A549 (cell line): ENCODE results near the gene APCDD1. TPM values are rescaled to one million over a fixed set of nuclear protein-coding genes. Genes with fewer than 3 reads are reported as not detected.

Source experiments
- ATAC-seq, 2 experiments: fragments of 200-7000 bp in 1 of 2; fragments of >200 bp in 1 of 2; cut with Nextera tagmentation in 1 of 2; cut with Tn5 transposase in 1 of 2; 3 replicates each; pipeline versions ENCODE4 v1.8.0 to v1.9.1; 2018 to 2020; ENCODE audit warnings: mild to moderate bottlenecking in 1 of 2, moderate library complexity in 1 of 2
- CTCF ChIA-PET: fragments of 300-600 bp; sonication (Branson Sonifier 250); formaldehyde crosslinking; extraction: SDS; loops from one replicate; lab custom pipeline; 2021; ENCODE audit warnings: antibody characterized with exemption, inconsistent platforms; lab: Yijun Ruan, JAX
- POLR2A ChIA-PET: fragments of 350-600 bp; formaldehyde crosslinking; extraction: SDS; loops from one replicate; lab custom pipeline; 2021; ENCODE audit warnings: antibody characterized with exemption, inconsistent platforms; lab: Yijun Ruan, JAX
- DNase-seq, 2 experiments: peaks; one replicate each; pipeline versions ENCODE4 v3.0.0 to v3.0.0-alpha.2; 2011 to 2016; ENCODE audit warnings: low read depth in 1 of 2, low spot score in 1 of 2
- FAIRE-seq: peaks from 2 replicates; lab custom pipeline; 2011; peaks lifted over from hg19 to GRCh38; lab: Jason Lieb, UNC
- H3K27ac ChIP-seq, 2 experiments: fragments of >200 bp; sonication (Bioruptor Twin); formaldehyde crosslinking; 3 replicates each; pipeline ENCODE4 v1.5.1; 2016 to 2017
- H3K4me1 ChIP-seq: fragments of >200 bp; sonication (Bioruptor Twin); formaldehyde crosslinking; 3 replicates; pipeline ENCODE4 v1.6.1; 2016
- H3K4me2 ChIP-seq: fragments of >200 bp; sonication (Bioruptor Twin); formaldehyde crosslinking; 3 replicates; pipeline ENCODE4 v1.6.1; 2016
- H3K4me3 ChIP-seq: fragments of >200 bp; sonication (Bioruptor Twin); formaldehyde crosslinking; 3 replicates; pipeline ENCODE4 v1.5.1; 2016
- H3K9me3 ChIP-seq: fragments of >200 bp; sonication (Bioruptor Twin); formaldehyde crosslinking; 3 replicates; pipeline ENCODE4 v1.6.1; 2016
- ATOH8 ChIP-seq: fragments of 250-450 bp; sonication (Bioruptor Pico); IDR thresholded peaks from 2 replicates; pipeline ENCODE4 v1.5.0; 2020; ENCODE audit warnings: low read depth, mild to moderate bottlenecking, moderate library complexity
- CEBPB ChIP-seq, 2 experiments: fragments of >200 bp in 1 of 2; sonication (Bioruptor Twin) in 1 of 2; formaldehyde crosslinking in 1 of 2; IDR thresholded peaks; 2 replicates each; pipeline ENCODE4 v1.6.1; 2012 to 2016
- CHD2 ChIP-seq: fragments of 150-350 bp; IDR thresholded peaks from 2 replicates; pipeline ENCODE4 v1.6.1; 2014; ENCODE audit warnings: low read length; ENCODE audit not compliant: partially characterized antibody
- FOSL2 ChIP-seq, 2 experiments: fragments of 450-650 bp in 1 of 2; fragments of >200 bp in 1 of 2; sonication (Bioruptor Twin) in 1 of 2; formaldehyde crosslinking; IDR thresholded peaks; 2 replicates each; pipeline versions ENCODE4 v1.5.0 to v1.6.1; 2016 to 2020; ENCODE audit warnings: mild to moderate bottlenecking in 1 of 2, moderate library complexity in 1 of 2
- FOXS1 ChIP-seq: fragments of 250-450 bp; sonication (Bioruptor Pico); IDR thresholded peaks from 2 replicates; pipeline ENCODE4 v1.5.0; 2020; ENCODE audit warnings: mild to moderate bottlenecking, moderate library complexity
- GATA3 ChIP-seq: IDR thresholded peaks from 2 replicates; pipeline ENCODE4 v1.6.1; 2012; ENCODE audit warnings: borderline replicate concordance
- HDAC2 ChIP-seq: fragments of 200-600 bp; sonication (generic); IDR thresholded peaks from 2 replicates; pipeline ENCODE4 v1.6.1; 2016
- HEYL ChIP-seq: fragments of 250-450 bp; sonication (Bioruptor Pico); IDR thresholded peaks from 2 replicates; pipeline ENCODE4 v1.8.0; 2021; ENCODE audit warnings: mild to moderate bottlenecking, moderate library complexity
- HOXA7 ChIP-seq: fragments of 250-450 bp; sonication (Bioruptor Pico); IDR thresholded peaks from 2 replicates; pipeline ENCODE4 v1.5.0; 2020; ENCODE audit warnings: mild to moderate bottlenecking, moderate library complexity
- HOXB13 ChIP-seq: fragments of 250-450 bp; sonication (Bioruptor Pico); IDR thresholded peaks from 2 replicates; pipeline ENCODE4 v1.5.0; 2020; ENCODE audit warnings: low read depth, mild to moderate bottlenecking, moderate library complexity
- JUNB ChIP-seq: fragments of >200 bp; sonication (Bioruptor Twin); formaldehyde crosslinking; IDR thresholded peaks from 2 replicates; pipeline ENCODE4 v1.6.1; 2016
- MAFK ChIP-seq: fragments of 450-650 bp; IDR thresholded peaks from 2 replicates; pipeline ENCODE4 v1.6.1; 2014; ENCODE audit not compliant: partially characterized antibody
- MYC ChIP-seq: IDR thresholded peaks from 2 replicates; pipeline ENCODE4 v1.6.1; 2012; ENCODE audit warnings: mild to moderate bottlenecking, inconsistent platforms, low read length, improper control_type of control experiment, borderline replicate concordance
- NPAS2 ChIP-seq: fragments of 250-450 bp; sonication (Bioruptor Pico); IDR thresholded peaks from 2 replicates; pipeline ENCODE4 v1.8.0; 2022; ENCODE audit warnings: mild to moderate bottlenecking, moderate library complexity, borderline replicate concordance
- POLR2A ChIP-seq: IDR thresholded peaks from 2 replicates; pipeline ENCODE4 v1.6.1; 2012; ENCODE audit warnings: mild to moderate bottlenecking, low read length
- REST ChIP-seq: fragments of 200-600 bp; sonication (generic); IDR thresholded peaks from 2 replicates; pipeline ENCODE4 v1.6.1; 2016; ENCODE audit warnings: antibody characterized with exemption, mild to moderate bottlenecking, moderate library complexity
- RFX5 ChIP-seq: fragments of 450-650 bp; IDR thresholded peaks from 2 replicates; pipeline ENCODE4 v1.7.1; 2014; ENCODE audit warnings: antibody characterized with exemption, mild to moderate bottlenecking, moderate library complexity
- RNF2 ChIP-seq: fragments of 200-600 bp; sonication (generic); IDR thresholded peaks from 2 replicates; pipeline ENCODE4 v1.6.1; 2016; ENCODE audit warnings: low read depth, mild to moderate bottlenecking, antibody characterized with exemption, moderate library complexity, borderline replicate concordance
- ZFP36 ChIP-seq: fragments of 450-650 bp; IDR thresholded peaks from 2 replicates; pipeline ENCODE4 v1.6.1; 2014; ENCODE audit warnings: borderline replicate concordance; ENCODE audit not compliant: partially characterized antibody
- WGBS: methylation state at CpG from one replicate; pipeline ENCODE4 v1.1.6; 2017; ENCODE audit errors: missing lambda C conversion rate; 5-methylcytosine and 5-hydroxymethylcytosine counted together
- polyA plus RNA-seq, 4 experiments: library from polyadenylated mRNA; depleted of rRNA in 3 of 4; stranded (reverse); fragments of >200 nt; fragmentation: RNase III in 1 of 4; extraction: RNeasy Plus Mini Kit Qiagen cat#74134 plus additional on column Dnase treatment in 1 of 4; gene quantifications; 2 replicates in 3 of 4; 3 replicates in 1 of 4; pipeline ENCODE4 v1.2.3, GENCODE V29; 2011 to 2017

APCDD1 gene
- polyA plus RNA-seq, 2 of the 4 experiments (the other 2 are of a cell fraction) = not detected

- no peaks in the 10 kb centered on the region for H3K4me1 ChIP-seq
Observed at GRCh38 chr18:10417191-10417590, 37.2 kb upstream of the APCDD1 start.

GRCh38 chr18:10417664-10418063 lies 36.8 kb upstream of the APCDD1 start:
- no peaks in the 10 kb centered on the region for H3K4me1 ChIP-seq
- TF ChIP-seq HEYL (CRISPR knock-in tag) (no peak), FOXS1 (CRISPR knock-in tag) (no peak), ATOH8 (no peak), MAFK (no peak), HOXA7 (CRISPR knock-in tag) (no peak), HDAC2 (no peak), FOSL2 (IDR thresholded peaks at IDR 0.05) (no peak), FOSL2 (CRISPR knock-in tag; IDR thresholded peaks at IDR 0.05) (no peak), REST (no peak), RNF2 (no peak)
- ChIA-PET CTCF (no interaction called here), POLR2A (no interaction called here)
- H3K4me3 ChIP-seq = no peak overlapping the region
- H3K27ac ChIP-seq = no peak overlapping the region
- no peaks in the 10 kb centered on the region for H3K9me3 ChIP-seq
- DNase-seq (no peak), FAIRE-seq (no peak), ATAC-seq (no peak)
- H3K4me2 ChIP-seq = no peak overlapping the region

More at GRCh38 chr18:10417191-10417590, 37.2 kb upstream of the APCDD1 start:
- DNase-seq (no peak), ATAC-seq (no peak), FAIRE-seq (no peak)
- no peak overlapping the region for H3K4me3 ChIP-seq
- ChIA-PET CTCF (interaction anchor here (1.0 kb wide), 1 partner anchor 445 kb away, joined by 3 read pairs; no protein-coding TSS in a partner anchor), POLR2A (no interaction called here)
- 34% methylated on average over 3 of the region's 3 CpGs for WGBS
- no peak for TF ChIP-seq FOSL2 (IDR thresholded peaks at IDR 0.05)
- TF ChIP-seq FOSL2 (CRISPR knock-in tag; IDR thresholded peaks at IDR 0.05) = no peak
- TF ChIP-seq HEYL (CRISPR knock-in tag) = no peak
- TF ChIP-seq CHD2 = no peak
- TF ChIP-seq CEBPB (IDR thresholded peaks at IDR 0.05) = no peak
- TF ChIP-seq HOXB13 (CRISPR knock-in tag) = no peak
- TF ChIP-seq RFX5 = no peak
- TF ChIP-seq MYC = no peak
- TF ChIP-seq NPAS2 (CRISPR knock-in tag) = no peak
- H3K9me3 ChIP-seq = no peaks in the 10 kb centered on the region
- H3K27ac ChIP-seq = no peak overlapping the region
- H3K4me2 ChIP-seq = no peak overlapping the region

GRCh38 chr18:10418836-10419235 lies 35.6 kb upstream of the APCDD1 start:
- no peak for TF ChIP-seq POLR2A
- no peak for TF ChIP-seq JUNB
- TF ChIP-seq ZFP36 = no peak
- TF ChIP-seq GATA3 = no peak
- TF ChIP-seq HDAC2 = no peak
- TF ChIP-seq, all 56 proteins: peak for 0
- POLR2A ChIA-PET = no interaction called here
- ATAC-seq (no peak), FAIRE-seq (no peak), DNase-seq (no peak)
- H3K4me2 ChIP-seq = no peak overlapping the region
- H3K4me1 ChIP-seq = no peaks in the 10 kb centered on the region
- no peak overlapping the region for H3K27ac ChIP-seq
- CTCF ChIA-PET = interaction anchor here (0.7 kb wide), 2 partner anchors 11 to 160 kb away, joined by 3 to 5 read pairs; no protein-coding TSS in a partner anchor
- H3K9me3 ChIP-seq = no peaks in the 10 kb centered on the region
- H3K4me3 ChIP-seq = no peak overlapping the region
